ENCODE data around the gene HNRNPK. TPM values are rescaled to one million over a fixed set of nuclear protein-coding genes. Genes with fewer than 3 reads are reported as not detected.

HNRNPK gene
- 533 to 712 TPM (median 580 TPM) in 5 replicates for total RNA-seq (2022; extraction: Qiagen RNA extraction; ENCODE audit: low read depth)

GRCh38 chr9:83979812-83980394 lies at the start of gene HNRNPK:
TSS of gene HNRNPK (minus strand) at chr9:83980215. CDS start at chr9:83978252, 1,963 bp downstream.

GRCh38 chr9:83980395-83981125 lies 545 bp upstream of the HNRNPK start, which contains the start of gene RMI1:
TSS of gene RMI1 (plus strand) at chr9:83980805. CDS start at chr9:84000987, 20,182 bp downstream.

GRCh38 chr9:83920927-83921707 lies 58.9 kb downstream of the HNRNPK start, which contains the start of gene KIF27:
TSS of gene KIF27 (minus strand) at chr9:83921432. CDS start at chr9:83915591, 5,841 bp downstream.

Other genes starting within 250 kb of the HNRNPK start
- 3.9 to 6.1 TPM (median 5.4 TPM) in 5 replicates for gene GKAP1, start 162.4 kb downstream of the HNRNPK start, total RNA-seq (2022; extraction: Qiagen RNA extraction; ENCODE audit: low read depth)
- gene KIF27, start 58.8 kb downstream of the HNRNPK start, total RNA-seq (2022; extraction: Qiagen RNA extraction; ENCODE audit: low read depth), result 0.46 to 1.6 TPM (median 1.2 TPM) in 5 replicates
- 4.5 to 12.9 TPM (median 10.9 TPM) in 5 replicates for gene RMI1, start 590 bp upstream of the HNRNPK start, total RNA-seq (2022; extraction: Qiagen RNA extraction; ENCODE audit: low read depth)

Data from A549 treated with RU486 at 1 μM for 4 hours (cell line).